Left lung (tissue), 10 donors: ENCODE data around the gene KLHL42. TPM values are rescaled to one million over a fixed set of nuclear protein-coding genes. Genes with fewer than 3 reads are reported as not detected.

Source experiments
- ATAC-seq: fragments of 200-7000 bp; cut with Tn5 transposase; one replicate; pipeline ENCODE4 v1.9.1; 2020; ENCODE audit warnings: moderate library complexity
- DNase-seq, 4 donors: peaks; one replicate each; pipeline ENCODE4 v3.0.0-alpha.2; 2013 to 2020
- H3K27ac ChIP-seq, 2 donors: fragments of 200-600 bp; sonication (generic) in 1 of 2; one replicate each; pipeline versions ENCODE4 v1.5.0 to v1.8.0; 2020 to 2021
- H3K27me3 ChIP-seq, 2 donors: fragments of 200-600 bp; sonication (generic) in 1 of 2; one replicate each; pipeline versions ENCODE4 v1.5.0 to v1.8.0; 2020 to 2021
- H3K36me3 ChIP-seq, 2 donors: fragments of 200-600 bp; sonication (generic) in 1 of 2; one replicate each; pipeline versions ENCODE4 v1.5.0 to v1.8.0; 2020 to 2021
- H3K4me1 ChIP-seq, 2 donors: fragments of 200-600 bp; one replicate each; pipeline ENCODE4 v1.8.0; 2021
- H3K4me3 ChIP-seq, 2 donors: fragments of 200-600 bp; sonication (generic) in 1 of 2; one replicate each; pipeline versions ENCODE4 v1.5.0 to v1.8.0; 2020 to 2021; ENCODE audit warnings: mild to moderate bottlenecking in 1 of 2
- H3K9me3 ChIP-seq, 2 donors: fragments of 200-600 bp; sonication (generic) in 1 of 2; one replicate each; pipeline versions ENCODE4 v1.5.0 to v1.8.0; 2020 to 2021
- intact Hi-C, 2 donors: fragments of 100-400 bp; cut with DNase I; formaldehyde crosslinking; loops; one replicate each; pipeline versions ENCODE4 v1.11.2 to v1.14.2; 2022
- polyA plus RNA-seq, 6 donors: library from polyadenylated mRNA; unstranded; fragments of 120-200 nt; gene quantifications; one replicate each; pipeline ENCODE4 v1.2.1, GENCODE V29; 2013; ENCODE audit not compliant: insufficient read length in 6 of 6
- total RNA-seq, 2 donors: library from RNA; stranded (reverse); fragmentation: NEBNext Ultra II Directional; extraction: Animal tissue kit (Norgen Biotek cat#: 25700); gene quantifications; one replicate each; pipeline ENCODE4 v1.2.1, GENCODE V29; 2021
- TF ChIP-seq, protein P1 (sequence below), 2 donors: fragments of 200-600 bp; sonication (generic) in 1 of 2; IDR thresholded peaks; one replicate each; pipeline versions ENCODE4 v1.5.0 to v1.8.0; 2021; ENCODE audit warnings: antibody characterized with exemption in 2 of 2
- donor health status: DM: no; HTN: yes; CAD: no.
- donor health status: DM: no; HTN: no; CAD: no.

The KLHL42 gene
- total and polyA plus RNA-seq, 8 donors: 21.2 to 39.9 (median 34.9) TPM

DNA sequence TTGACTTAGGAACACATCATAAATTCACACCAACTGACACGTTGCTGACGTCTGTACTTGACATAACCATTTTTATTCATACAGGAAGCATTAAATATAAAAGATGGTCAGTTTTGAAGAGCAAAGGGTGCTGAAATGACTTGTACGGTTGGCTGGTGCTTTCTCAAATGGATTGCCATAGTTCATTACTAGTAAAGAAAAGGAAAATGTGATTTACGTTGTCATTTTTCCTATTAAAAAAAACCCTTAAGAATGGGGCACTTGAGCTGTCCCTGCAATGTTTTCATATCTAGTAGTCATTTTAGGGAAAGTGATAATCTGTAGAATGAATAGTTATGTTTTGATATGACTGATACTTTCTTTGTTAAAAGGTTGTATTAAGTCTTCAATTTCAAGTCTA, 22.5 kb downstream of the KLHL42 start:
- H3K27ac ChIP-seq: no peak overlapping the region
- H3K27me3 ChIP-seq: no peaks in the 10 kb centered on the region
- no peaks in the 10 kb centered on the region for H3K4me1 ChIP-seq
- no peak for ATAC-seq
- TF ChIP-seq, protein P1, sequence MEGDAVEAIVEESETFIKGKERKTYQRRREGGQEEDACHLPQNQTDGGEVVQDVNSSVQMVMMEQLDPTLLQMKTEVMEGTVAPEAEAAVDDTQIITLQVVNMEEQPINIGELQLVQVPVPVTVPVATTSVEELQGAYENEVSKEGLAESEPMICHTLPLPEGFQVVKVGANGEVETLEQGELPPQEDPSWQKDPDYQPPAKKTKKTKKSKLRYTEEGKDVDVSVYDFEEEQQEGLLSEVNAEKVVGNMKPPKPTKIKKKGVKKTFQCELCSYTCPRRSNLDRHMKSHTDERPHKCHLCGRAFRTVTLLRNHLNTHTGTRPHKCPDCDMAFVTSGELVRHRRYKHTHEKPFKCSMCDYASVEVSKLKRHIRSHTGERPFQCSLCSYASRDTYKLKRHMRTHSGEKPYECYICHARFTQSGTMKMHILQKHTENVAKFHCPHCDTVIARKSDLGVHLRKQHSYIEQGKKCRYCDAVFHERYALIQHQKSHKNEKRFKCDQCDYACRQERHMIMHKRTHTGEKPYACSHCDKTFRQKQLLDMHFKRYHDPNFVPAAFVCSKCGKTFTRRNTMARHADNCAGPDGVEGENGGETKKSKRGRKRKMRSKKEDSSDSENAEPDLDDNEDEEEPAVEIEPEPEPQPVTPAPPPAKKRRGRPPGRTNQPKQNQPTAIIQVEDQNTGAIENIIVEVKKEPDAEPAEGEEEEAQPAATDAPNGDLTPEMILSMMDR (IDR thresholded peaks at IDR 0.05): no peak
- no peak overlapping the region for H3K4me3 ChIP-seq
- intact Hi-C loops: no loop called here
- peaks cover 0 to 16% of the 10 kb centered on the region in 2 donors for H3K36me3 ChIP-seq
- DNase-seq: no peak
- no peaks in the 10 kb centered on the region for H3K9me3 ChIP-seq

DNA sequence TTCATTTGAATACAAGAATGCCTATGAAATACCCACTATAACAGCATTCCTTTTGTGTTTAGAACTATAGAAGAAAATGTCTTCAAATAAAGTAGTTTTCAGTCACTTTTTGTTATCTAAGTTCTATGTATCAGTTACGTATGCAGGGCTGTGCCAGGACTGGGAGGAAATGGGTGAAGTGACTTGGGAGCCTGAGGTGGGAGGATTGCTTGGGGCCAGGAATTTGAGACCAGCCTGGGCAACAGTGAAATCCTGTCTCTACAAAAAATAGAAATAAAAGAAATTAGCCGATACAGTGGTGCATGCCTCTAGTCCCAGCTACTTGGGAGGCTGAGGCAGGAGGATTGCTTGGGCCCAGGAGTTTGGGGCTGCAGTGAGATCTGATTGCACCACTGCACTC, 22.9 kb downstream of the KLHL42 start:
- no peak overlapping the region for H3K4me3 ChIP-seq
- ATAC-seq: no peak
- no peak for DNase-seq
- no peaks in the 10 kb centered on the region for H3K4me1 ChIP-seq
- intact Hi-C loops: no loop called here
- TF ChIP-seq, protein P1 (IDR thresholded peaks at IDR 0.05): no peak
- no peaks in the 10 kb centered on the region for H3K27me3 ChIP-seq
- peaks cover 0 to 12% of the 10 kb centered on the region in 2 donors for H3K36me3 ChIP-seq
- no peaks in the 10 kb centered on the region for H3K9me3 ChIP-seq
- H3K27ac ChIP-seq: no peak overlapping the region

DNA sequence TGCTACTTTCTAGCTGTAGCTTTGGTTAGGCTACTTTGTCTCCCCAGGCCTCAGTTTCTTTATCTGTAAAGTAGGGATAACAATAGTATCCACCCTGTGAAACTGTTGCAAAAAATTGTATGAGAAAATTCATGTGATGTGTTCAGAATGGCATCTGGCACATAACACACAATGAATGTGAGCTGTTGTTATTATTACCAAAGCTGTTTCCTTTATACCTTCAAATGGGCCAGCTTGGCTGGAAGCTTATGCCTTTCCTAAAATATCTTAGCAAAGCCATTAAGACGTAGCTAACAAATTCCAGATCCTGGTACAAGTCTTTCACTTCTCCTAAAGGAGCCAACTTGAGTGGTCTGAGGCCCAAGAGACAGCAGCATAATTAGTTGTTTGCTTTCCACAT, 25.2 kb downstream of the KLHL42 start:
- Histone ChIP-seq H3K36me3 (no peaks in the 10 kb centered on the region), H3K4me1 (no peaks in the 10 kb centered on the region), H3K4me3 (no peak overlapping the region), H3K27me3 (no peaks in the 10 kb centered on the region), H3K27ac (no peak overlapping the region), H3K9me3 (no peaks in the 10 kb centered on the region)
- no peak for ATAC-seq
- DNase-seq: no peak
- intact Hi-C loops: no loop called here
- TF ChIP-seq, protein P1 (IDR thresholded peaks at IDR 0.05): no peak

DNA sequence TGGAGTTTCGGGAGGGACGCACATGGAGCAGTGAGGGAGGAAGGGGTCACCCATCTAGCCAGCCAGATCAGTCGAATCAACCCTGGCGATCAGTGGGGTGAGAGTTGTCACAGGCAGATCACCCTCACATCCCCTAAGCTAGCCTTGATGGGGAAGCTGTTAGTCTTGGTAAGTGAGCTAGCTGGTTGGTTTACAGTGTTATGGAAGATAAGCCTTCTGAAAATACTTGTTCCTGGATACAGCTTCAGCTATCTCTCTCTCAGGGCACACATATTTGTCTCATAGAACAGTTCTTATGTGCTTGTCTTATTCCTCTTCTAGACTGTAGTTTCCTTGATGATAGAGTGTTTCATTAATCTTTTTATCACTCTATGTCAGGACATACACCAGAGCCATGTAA, 26.2 kb downstream of the KLHL42 start:
- Histone ChIP-seq H3K4me1 (no peaks in the 10 kb centered on the region), H3K36me3 (no peaks in the 10 kb centered on the region), H3K4me3 (no peak overlapping the region), H3K27ac (no peak overlapping the region), H3K9me3 (no peaks in the 10 kb centered on the region), H3K27me3 (peaks cover 0 to 4% of the 10 kb centered on the region in 2 donors)
- no peak for ATAC-seq
- intact Hi-C loops: no loop called here
- TF ChIP-seq, protein P1 (IDR thresholded peaks at IDR 0.05): no peak
- no peak for DNase-seq

DNA sequence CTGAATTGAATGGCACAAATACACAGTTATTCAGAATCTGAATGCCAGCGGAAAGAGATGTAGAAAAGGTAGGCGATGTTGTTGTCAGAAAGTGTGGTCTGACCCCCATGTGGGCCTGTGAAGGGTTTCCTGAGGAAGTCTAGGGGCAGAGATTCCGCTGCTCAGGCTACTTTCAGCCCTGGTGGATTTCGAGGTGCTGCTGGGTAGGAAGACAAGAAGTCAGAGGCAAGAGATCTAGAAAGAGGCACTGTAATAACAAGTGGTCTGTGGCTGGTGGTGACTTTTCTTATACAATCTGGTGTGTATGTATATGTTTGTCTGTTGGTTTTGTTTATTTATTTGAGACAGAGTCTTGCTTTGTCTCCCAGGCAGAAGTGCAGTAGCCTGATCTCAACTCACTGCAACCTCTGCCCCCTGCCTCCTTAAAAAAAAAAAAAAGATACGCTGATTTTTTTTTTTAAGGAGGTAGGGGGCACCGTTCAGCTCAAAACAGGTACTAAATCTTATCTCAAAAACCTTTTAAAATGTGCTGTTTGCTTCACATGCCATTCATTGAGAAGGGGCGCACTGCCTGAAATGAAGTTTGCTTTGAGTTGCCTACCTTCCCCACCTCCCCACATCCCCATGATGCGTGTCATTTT, 27.1 kb downstream of the KLHL42 start:
- TF ChIP-seq, protein P1 (IDR thresholded peaks at IDR 0.05): no peak
- H3K27me3 ChIP-seq: peaks cover 0 to 4% of the 10 kb centered on the region in 2 donors
- H3K27ac ChIP-seq: no peak overlapping the region
- no peaks in the 10 kb centered on the region for H3K4me1 ChIP-seq
- DNase-seq: no peak
- intact Hi-C loops: no loop called here
- H3K4me3 ChIP-seq: no peak overlapping the region
- ATAC-seq: no peak
- no peaks in the 10 kb centered on the region for H3K36me3 ChIP-seq
- no peaks in the 10 kb centered on the region for H3K9me3 ChIP-seq
